HepG2 (cell line): ENCODE results near the gene KDM6B. TPM values are rescaled to one million over a fixed set of nuclear protein-coding genes. Genes with fewer than 3 reads are reported as not detected.
A peak's percentile ranks its signal among the peaks of the same experiment; 100 is the strongest.

ENCODE experiments used
- FOXA3 ChIP-seq: IDR thresholded peaks from 2 replicates; pipeline ENCODE4 v1.6.1; 2016; ENCODE audit warnings: missing genetic modification reagents, missing compliant biosample characterization
- PITX1 ChIP-seq: sonication (generic); formaldehyde crosslinking; IDR thresholded peaks from 2 replicates; pipeline ENCODE4 v1.5.1; 2020; ENCODE audit warnings: mild to moderate bottlenecking, missing genetic modification reagents
- RELA ChIP-seq: sonication (generic); formaldehyde crosslinking; IDR thresholded peaks from 2 replicates; pipeline ENCODE4 v1.4.0; 2020; ENCODE audit warnings: missing genetic modification reagents
- SP4 ChIP-seq: sonication (generic); formaldehyde crosslinking; IDR thresholded peaks from 2 replicates; pipeline ENCODE4 v1.8.1; 2023; ENCODE audit warnings: mild to moderate bottlenecking, missing genetic modification reagents
- ZEB1 ChIP-seq: IDR thresholded peaks from 2 replicates; pipeline ENCODE4 v1.6.1; 2012; ENCODE audit warnings: mild to moderate bottlenecking, low read depth, inconsistent platforms; ENCODE audit not compliant: insufficient replicate concordance
- ZFP37 ChIP-seq: sonication (generic); formaldehyde crosslinking; IDR thresholded peaks from 2 replicates; pipeline ENCODE4 v1.4.0; 2020; ENCODE audit warnings: missing genetic modification reagents, borderline replicate concordance
- polyA plus RNA-seq, 8 experiments: library from polyadenylated mRNA; depleted of rRNA in 3 of 8; stranded (reverse) in 7 of 8; unstranded in 1 of 8; fragments of >200 nt; fragmentation: Illumina TruSeq in 4 of 8; extraction: Trizol in 4 of 8; gene quantifications; 2 replicates each; pipeline versions ENCODE4 v1.2.1 to v1.2.3, GENCODE V29; 2011 to 2016; ENCODE audit warnings: low read depth in 4 of 8, missing spikeins in 1 of 8, mixed read lengths in 1 of 8; ENCODE audit not compliant: insufficient read depth in 1 of 8
- total RNA-seq, 5 experiments: library from RNA; depleted of rRNA; stranded (reverse); fragments of >200 nt; fragmentation: Illumina TruSeq; extraction: Trizol; gene quantifications; 2 replicates each; pipeline ENCODE4 v1.2.3, GENCODE V29; 2016; ENCODE audit warnings: low read depth in 1 of 5
- TF ChIP-seq, protein P1 (sequence below), 2 experiments: sonication (generic) in 1 of 2; formaldehyde crosslinking in 1 of 2; IDR thresholded peaks; 2 replicates each; pipeline versions ENCODE4 v1.4.0 to v1.6.1; 2016 to 2020; ENCODE audit warnings: borderline replicate concordance in 1 of 2, low read depth in 1 of 2, mild to moderate bottlenecking in 1 of 2, missing genetic modification reagents in 1 of 2
- TF ChIP-seq, protein P2 (sequence below): sonication (generic); formaldehyde crosslinking; IDR thresholded peaks from 2 replicates; pipeline ENCODE4 v1.8.1; 2023; ENCODE audit warnings: mild to moderate bottlenecking, missing genetic modification reagents
- TF ChIP-seq, protein P3 (sequence below): sonication (generic); formaldehyde crosslinking; IDR thresholded peaks from 2 replicates; pipeline ENCODE4 v1.8.1; 2023; ENCODE audit warnings: mild to moderate bottlenecking, missing genetic modification reagents
- TF ChIP-seq, protein P4 (sequence below): sonication (generic); formaldehyde crosslinking; IDR thresholded peaks from 2 replicates; pipeline ENCODE4 v1.5.0; 2020; ENCODE audit warnings: missing genetic modification reagents, mild to moderate bottlenecking, borderline replicate concordance
- TF ChIP-seq, protein P5 (sequence below): sonication (generic); formaldehyde crosslinking; IDR thresholded peaks from 2 replicates; pipeline ENCODE4 v1.8.1; 2023; ENCODE audit warnings: missing genetic modification reagents, inconsistent platforms, borderline replicate concordance
- TF ChIP-seq, protein P6 (sequence below), 2 experiments: sonication (generic) in 1 of 2; formaldehyde crosslinking in 1 of 2; IDR thresholded peaks; 2 replicates each; pipeline versions ENCODE4 v1.4.0 to v1.6.1; 2018 to 2020; ENCODE audit warnings: missing genetic modification reagents in 2 of 2, borderline replicate concordance in 1 of 2, low read depth in 1 of 2, mild to moderate bottlenecking in 1 of 2, missing biosample characterization in 1 of 2
- TF ChIP-seq, protein P7 (sequence below): sonication (generic); formaldehyde crosslinking; conservative IDR thresholded peaks from 2 replicates; pipeline ENCODE4 v1.8.0; 2022; ENCODE audit warnings: low read depth, missing genetic modification reagents

The KDM6B gene
- total and polyA plus RNA-seq, 2 of the 13 experiments (the other 11 are each of a cell fraction or from before 2014, with no cell fraction given): 1.3 to 2.1 TPM

DNA sequence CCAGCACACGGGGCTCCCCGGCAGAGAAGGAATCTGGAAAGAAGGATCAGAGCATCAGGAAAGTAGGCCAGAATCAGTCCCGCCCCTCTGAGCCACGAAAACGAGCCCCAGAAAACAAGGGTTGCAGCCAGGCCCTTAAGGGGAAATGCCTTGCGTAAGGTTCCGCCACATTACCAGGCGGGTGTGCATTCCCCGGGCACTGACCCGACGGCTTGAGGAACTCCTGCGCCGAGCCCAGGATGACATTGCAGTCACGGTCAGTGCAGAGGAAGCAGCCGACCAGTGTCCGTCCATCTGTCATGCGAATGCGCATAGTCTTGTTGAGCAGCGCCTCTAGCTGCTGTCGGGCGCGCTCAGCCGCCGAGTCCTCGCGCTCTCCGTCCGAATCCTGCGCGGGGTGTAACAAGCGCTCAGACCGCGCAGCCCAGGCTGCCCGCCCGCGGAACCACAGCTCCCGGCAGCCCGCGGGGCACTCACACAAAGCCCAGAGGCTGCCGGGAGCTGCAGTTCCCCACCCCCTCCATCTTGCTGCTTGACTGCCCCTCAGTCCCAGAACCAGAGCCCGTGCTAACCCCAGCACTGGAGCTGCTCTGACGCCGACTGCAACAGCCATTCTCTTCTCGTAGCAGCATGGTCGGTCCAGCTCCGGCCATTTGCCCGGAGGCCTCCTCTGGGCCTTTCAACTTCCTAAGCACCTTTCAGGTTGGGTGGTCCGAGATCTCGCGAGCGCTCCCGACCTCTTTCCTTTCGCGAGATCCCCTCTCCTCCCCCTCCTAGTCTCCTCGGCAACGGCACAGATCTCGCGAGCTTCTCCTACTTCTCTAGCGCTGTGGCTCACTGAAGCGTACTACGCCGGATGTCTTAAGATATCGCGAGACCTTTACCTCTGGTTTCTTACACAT is 23.0 kb downstream of the KDM6B start, which contains the start of gene NAA38 (continued):
- TF ChIP-seq, protein P1, sequence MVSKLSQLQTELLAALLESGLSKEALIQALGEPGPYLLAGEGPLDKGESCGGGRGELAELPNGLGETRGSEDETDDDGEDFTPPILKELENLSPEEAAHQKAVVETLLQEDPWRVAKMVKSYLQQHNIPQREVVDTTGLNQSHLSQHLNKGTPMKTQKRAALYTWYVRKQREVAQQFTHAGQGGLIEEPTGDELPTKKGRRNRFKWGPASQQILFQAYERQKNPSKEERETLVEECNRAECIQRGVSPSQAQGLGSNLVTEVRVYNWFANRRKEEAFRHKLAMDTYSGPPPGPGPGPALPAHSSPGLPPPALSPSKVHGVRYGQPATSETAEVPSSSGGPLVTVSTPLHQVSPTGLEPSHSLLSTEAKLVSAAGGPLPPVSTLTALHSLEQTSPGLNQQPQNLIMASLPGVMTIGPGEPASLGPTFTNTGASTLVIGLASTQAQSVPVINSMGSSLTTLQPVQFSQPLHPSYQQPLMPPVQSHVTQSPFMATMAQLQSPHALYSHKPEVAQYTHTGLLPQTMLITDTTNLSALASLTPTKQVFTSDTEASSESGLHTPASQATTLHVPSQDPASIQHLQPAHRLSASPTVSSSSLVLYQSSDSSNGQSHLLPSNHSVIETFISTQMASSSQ (IDR thresholded peaks at IDR 0.05; ENCODE audit: low read depth): no peak
- TF ChIP-seq, protein P1 (CRISPR knock-in tag; IDR thresholded peaks at IDR 0.05; ENCODE audit: borderline replicate concordance): peak; percentile 14; the same call in 1 of the 2 replicates
- TF ChIP-seq, protein P2, sequence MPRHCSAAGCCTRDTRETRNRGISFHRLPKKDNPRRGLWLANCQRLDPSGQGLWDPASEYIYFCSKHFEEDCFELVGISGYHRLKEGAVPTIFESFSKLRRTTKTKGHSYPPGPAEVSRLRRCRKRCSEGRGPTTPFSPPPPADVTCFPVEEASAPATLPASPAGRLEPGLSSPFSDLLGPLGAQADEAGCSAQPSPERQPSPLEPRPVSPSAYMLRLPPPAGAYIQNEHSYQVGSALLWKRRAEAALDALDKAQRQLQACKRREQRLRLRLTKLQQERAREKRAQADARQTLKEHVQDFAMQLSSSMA: no peak
- TF ChIP-seq, protein P3, sequence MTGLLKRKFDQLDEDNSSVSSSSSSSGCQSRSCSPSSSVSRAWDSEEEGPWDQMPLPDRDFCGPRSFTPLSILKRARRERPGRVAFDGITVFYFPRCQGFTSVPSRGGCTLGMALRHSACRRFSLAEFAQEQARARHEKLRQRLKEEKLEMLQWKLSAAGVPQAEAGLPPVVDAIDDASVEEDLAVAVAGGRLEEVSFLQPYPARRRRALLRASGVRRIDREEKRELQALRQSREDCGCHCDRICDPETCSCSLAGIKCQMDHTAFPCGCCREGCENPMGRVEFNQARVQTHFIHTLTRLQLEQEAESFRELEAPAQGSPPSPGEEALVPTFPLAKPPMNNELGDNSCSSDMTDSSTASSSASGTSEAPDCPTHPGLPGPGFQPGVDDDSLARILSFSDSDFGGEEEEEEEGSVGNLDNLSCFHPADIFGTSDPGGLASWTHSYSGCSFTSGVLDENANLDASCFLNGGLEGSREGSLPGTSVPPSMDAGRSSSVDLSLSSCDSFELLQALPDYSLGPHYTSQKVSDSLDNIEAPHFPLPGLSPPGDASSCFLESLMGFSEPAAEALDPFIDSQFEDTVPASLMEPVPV (CRISPR knock-in tag): no peak
- TF ChIP-seq SP4 (CRISPR knock-in tag) (no peak), PITX1 (peak; percentile 74; the same call in 1 of the 2 replicates), ZEB1 (peak; percentile 17), FOXA3 (CRISPR knock-in tag) (peak; percentile 81), RELA (no peak), ZFP37 (CRISPR knock-in tag) (peak; percentile 68; the same call in 1 of the 2 replicates)
- TF ChIP-seq, protein P4, sequence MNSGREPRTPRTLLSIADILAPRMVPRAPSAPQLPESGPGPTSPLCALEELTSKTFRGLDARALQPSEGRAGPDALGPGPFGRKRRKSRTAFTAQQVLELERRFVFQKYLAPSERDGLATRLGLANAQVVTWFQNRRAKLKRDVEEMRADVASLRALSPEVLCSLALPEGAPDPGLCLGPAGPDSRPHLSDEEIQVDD (CRISPR knock-in tag): peak; percentile 37; the same call in 1 of the 2 replicates
- TF ChIP-seq, protein P5, sequence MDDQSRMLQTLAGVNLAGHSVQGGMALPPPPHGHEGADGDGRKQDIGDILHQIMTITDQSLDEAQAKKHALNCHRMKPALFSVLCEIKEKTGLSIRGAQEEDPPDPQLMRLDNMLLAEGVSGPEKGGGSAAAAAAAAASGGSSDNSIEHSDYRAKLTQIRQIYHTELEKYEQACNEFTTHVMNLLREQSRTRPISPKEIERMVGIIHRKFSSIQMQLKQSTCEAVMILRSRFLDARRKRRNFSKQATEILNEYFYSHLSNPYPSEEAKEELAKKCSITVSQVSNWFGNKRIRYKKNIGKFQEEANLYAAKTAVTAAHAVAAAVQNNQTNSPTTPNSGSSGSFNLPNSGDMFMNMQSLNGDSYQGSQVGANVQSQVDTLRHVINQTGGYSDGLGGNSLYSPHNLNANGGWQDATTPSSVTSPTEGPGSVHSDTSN: no peak
- TF ChIP-seq, protein P6, sequence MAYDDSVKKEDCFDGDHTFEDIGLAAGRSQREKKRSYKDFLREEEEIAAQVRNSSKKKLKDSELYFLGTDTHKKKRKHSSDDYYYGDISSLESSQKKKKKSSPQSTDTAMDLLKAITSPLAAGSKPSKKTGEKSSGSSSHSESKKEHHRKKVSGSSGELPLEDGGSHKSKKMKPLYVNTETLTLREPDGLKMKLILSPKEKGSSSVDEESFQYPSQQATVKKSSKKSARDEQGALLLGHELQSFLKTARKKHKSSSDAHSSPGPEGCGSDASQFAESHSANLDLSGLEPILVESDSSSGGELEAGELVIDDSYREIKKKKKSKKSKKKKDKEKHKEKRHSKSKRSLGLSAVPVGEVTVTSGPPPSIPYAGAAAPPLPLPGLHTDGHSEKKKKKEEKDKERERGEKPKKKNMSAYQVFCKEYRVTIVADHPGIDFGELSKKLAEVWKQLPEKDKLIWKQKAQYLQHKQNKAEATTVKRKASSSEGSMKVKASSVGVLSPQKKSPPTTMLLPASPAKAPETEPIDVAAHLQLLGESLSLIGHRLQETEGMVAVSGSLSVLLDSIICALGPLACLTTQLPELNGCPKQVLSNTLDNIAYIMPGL (CRISPR knock-in tag; IDR thresholded peaks at IDR 0.05; ENCODE audit: borderline replicate concordance in 1 of 2, low read depth in 1 of 2): peak; percentile 54 to 91; a peak in 3 of 4 replicates
- TF ChIP-seq, protein P7, sequence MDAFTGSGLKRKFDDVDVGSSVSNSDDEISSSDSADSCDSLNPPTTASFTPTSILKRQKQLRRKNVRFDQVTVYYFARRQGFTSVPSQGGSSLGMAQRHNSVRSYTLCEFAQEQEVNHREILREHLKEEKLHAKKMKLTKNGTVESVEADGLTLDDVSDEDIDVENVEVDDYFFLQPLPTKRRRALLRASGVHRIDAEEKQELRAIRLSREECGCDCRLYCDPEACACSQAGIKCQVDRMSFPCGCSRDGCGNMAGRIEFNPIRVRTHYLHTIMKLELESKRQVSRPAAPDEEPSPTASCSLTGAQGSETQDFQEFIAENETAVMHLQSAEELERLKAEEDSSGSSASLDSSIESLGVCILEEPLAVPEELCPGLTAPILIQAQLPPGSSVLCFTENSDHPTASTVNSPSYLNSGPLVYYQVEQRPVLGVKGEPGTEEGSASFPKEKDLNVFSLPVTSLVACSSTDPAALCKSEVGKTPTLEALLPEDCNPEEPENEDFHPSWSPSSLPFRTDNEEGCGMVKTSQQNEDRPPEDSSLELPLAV (CRISPR knock-in tag): no peak
